Fibroblast of peridontal ligament (primary cell): Measurements from ENCODE around the gene ALG14.
"Not testable (repeated sequence)": the region's sequence is repeated elsewhere in the genome, so short reads cannot be mapped to it uniquely, and the experiment has no call there.

Experiments
- DNase-seq: peaks from one replicate; pipeline ENCODE4 v3.0.0-alpha.2; 2010; ENCODE audit errors: extremely low read depth

ALG14 gene

DNA sequence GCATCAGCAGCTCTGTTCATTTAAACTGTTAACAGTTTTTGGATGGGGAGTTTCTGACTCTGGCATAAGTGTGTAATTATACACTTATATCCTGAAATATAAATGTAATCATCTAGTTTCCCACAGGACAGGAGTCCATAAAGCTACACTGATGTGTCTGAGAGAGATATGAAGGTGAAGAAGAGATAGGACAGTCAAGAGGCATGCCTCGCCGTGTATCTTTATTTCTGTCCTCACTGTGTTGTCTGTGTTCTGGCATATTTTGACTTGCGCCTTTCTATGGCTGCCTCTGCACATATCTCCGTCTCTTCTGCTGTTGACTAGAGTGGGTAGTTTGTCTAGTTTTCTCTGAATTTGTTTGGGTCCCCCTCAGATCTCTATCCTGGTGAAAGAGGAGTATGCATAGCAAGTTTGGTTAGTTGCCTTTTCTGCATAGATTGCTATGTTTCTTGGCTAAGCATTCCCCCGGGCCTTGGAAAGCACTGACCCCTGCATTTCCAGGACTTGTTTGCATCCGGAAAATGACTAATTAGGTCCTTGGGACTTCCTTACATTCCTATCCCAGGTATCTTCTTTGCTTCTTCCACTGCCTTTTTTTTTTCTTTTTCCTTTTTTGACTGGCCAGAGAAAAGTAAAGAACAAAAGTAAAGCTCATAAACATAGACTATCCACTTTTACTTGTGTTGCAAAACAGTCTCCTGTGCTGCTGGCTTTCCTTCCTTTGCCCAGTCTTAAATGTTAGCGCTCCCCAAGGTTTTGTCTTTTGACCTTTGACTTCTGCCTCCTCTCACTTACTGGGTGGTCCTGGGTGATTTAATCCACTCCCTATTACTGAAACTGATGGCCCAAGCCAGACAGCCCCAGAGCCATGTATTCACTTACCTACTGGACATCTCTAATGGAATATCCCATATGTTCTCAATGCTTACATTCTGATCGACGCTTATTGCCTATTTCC, 118.2 kb downstream of the ALG14 start:
- DNase-seq = no peak

DNA sequence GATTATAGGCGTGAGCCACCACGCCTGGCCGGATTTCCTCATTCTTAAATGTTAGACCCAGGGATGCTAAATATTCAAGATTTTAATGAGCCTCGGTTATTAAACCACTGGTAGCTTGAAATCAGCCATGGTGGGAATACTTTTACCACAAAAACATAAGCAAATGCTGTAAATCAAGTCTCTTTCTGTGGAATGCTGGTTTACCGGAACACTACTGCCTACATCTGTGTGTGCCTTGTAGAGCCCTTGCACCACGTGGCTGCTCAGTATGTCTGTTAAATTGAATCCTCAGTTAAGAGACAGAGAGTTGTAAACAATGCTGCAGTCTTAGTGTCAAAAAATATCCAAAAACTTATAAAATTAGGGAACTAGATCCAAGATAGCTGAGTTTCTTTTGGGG, 119.0 kb downstream of the ALG14 start:
- peak; percentile 72 for DNase-seq

DNA sequence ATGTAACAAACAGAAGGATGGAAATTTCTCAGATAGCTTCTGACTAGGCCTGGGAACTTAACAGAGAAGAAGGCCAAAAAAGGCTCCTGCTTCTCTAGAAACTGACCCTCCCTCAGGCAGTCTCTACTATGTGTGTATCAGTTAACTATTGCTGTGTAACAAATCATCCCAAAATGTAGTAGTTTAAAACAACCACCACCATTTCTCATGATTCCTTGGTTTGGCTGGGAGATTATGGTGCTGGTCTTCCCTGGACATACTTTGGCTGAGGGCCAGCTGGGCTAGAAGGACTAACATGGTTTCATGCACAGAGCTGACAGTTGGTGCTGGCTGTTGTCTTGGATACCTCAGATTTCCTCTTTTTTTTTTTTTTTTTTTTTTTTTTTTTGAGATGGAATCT, 119.6 kb downstream of the ALG14 start:
- DNase-seq = no peak

- DNase-seq = no peak
Observed at GRCh38 chr1:94952539-94952938, 120.2 kb downstream of the ALG14 start.

DNA sequence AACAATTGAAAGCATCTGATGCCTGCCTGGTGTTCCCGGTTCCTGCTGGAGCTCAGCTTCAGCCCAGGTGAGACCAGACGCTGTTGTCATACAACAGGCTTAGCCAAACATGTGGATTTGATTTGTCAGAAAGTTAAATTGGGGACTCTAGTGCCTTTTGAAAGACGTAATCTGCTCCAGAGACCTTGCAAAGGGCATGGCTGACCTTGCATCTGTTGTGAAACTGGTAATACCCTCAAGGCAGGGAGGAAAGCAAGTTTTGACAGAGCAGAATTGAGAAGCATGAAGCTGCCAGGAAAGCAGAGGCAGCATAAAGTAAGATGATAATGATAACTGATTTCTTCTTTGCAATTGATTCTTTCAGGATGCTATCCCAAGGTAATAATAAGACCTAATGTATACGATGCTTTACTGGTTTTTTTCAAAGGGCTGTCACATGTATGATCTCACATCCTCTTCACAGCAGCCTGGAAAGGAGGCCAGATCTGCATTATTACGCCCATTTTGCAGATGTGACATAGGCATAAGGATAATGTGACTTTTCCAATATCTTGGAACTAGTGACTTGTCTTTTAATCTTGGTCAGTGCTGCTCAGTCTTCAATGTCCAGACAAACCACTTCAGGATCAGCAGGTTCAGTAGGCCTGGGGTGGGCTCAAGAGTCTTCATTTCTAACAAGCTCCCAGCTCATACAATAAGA, 121.1 kb downstream of the ALG14 start:
- no peak for DNase-seq

GRCh38 chr1:94951046-94951445, 121.7 kb downstream of the ALG14 start:
- peak; percentile 45 for DNase-seq

GRCh38 chr1:94949681-94950661, 122.8 kb downstream of the ALG14 start:
- DNase-seq = peak; percentile 52

DNA sequence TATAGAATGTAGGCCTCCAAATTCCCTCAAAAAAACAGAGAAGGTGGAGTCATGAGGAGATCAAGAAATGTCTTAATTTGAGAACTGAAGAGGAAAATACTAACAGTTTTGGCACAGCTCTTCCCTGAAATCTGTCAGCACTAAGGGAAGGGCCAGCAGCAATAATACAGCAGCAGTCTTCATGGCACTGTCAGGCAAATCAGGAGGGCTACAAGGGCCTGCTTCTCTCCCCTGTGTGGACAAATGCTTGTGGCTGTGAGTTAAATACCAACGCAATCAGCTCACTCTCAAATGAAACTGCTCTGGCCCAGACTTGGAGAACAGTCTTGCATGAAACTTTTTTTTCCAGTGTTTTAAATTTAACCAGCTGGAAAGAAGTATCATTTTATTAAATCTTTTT, 125.3 kb downstream of the ALG14 start:
- DNase-seq = peak; percentile 96

GRCh38 chr1:94946886-94947285, 125.9 kb downstream of the ALG14 start:
- no peak for DNase-seq

DNA sequence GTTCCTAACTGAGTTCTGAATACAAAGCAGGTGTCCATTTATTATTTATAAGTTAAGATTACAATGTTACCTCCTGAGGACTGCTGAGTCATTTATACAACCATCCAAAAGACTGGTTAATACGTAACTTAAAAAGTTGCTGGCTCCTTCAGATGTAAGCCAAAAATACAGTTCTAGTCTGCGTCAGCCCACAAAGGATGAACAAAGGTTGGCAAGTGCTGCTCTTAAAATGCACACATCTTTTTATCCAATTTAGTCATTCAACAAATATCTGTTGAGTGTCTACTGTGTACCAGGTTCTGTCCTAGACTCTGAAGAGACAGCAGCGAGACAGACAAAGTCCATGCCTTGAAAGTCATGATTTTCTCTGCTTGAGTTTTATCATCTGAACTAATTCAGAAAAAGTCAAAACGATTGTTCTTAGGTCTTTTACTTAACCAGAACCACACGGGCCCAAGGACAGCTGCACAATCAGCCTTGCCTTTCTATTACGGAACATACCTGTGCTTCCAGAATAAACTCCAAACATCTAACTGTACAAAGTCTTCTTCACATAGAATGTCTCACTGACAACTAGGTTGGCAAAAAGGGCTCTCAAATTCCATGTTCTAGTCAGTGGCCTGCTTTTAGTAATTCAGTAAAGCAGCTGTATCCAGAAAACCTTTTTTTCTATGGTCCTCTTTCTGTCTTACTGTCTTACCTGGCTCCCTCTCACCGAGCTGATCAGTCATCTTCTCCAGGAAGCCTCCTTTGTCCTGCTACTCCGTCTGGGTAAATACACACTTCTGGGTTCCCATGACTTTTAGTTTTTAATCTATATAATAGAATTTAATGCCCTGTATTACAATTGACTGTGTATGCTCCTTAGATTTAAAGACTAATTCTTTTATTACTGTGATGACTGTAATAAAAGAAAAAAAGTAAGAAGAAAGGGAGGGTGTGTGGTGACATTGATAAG, 130.3 kb downstream of the ALG14 start:
- DNase-seq = no peak

DNA sequence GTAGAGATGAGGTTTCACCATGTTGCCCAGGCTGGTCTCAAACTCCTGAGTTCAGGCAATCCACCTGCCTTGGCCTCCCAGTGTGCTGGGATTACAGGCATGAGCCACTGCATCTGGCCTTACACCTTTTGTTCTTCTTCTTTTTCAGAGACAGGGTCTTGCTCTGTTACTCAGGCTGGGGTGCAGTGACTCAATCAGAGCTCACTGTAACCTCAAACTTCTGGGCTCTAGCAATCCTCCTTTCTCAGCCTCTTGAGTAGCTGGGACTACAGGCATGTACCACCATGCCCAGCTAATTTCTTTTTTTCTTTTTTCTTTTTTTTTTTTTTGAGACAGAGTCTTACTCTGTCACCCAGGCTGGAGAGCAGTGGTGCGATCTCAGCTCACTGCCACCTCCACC, 131.3 kb downstream of the ALG14 start:
- DNase-seq = not testable (repeated sequence)

- no peak for DNase-seq
Observed at GRCh38 chr1:94940738-94941137, 132.0 kb downstream of the ALG14 start.

DNA sequence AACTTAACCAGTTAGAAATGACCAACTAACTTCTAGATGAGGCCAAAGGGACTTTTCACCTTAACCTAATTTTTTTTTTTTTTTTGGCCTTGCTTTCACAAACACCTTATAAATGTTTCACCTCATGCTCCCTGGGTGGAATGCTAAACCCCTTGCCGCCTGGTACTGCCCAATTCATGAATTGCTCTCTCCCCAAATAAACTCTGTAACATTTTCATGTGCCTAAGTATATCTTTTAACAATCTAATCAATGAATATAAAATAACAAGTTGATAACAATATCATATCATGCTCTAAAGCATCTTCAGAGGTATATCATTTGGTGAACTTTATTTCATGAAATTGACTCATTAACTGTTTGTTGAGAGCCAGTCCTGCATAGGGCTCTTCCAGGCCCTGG, 134.9 kb downstream of the ALG14 start:
- no peak for DNase-seq

DNA sequence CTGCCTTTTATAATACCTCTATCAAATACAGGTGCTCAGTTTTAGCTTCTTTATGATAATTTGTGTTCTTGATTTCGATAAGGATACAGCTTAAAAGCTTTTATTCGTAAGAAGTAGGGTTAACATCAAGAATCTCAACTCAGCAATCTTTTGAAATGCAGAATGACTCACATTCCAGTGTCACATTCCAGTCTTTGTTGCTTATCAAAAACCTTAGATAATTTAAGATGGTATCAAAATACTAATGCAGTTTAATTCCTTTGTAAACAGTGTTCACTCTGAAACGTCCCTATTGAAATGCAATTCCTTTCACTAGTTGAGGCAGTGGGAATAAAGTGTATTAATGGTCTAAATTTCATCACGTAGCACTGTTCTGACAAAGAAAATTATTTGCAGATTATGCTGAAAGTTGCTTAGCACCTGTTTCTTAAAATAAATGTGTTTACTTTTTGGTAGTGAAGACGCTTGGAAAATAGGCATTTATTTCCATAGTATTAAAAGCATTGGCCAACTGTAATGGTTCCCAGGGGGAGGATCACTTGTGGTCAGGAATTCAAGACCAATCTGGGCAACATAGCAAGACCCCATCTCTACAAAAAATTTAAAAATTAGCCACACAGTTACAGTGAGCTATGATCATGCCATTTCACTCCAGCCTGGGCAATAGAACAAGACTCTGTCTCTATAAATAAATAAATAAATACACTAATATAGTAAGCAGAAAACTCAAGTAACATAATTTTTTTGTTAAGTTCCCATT, 135.7 kb downstream of the ALG14 start:
- DNase-seq = no peak

- DNase-seq = no peak
Observed at GRCh38 chr1:94935476-94935875, 137.3 kb downstream of the ALG14 start.

DNA sequence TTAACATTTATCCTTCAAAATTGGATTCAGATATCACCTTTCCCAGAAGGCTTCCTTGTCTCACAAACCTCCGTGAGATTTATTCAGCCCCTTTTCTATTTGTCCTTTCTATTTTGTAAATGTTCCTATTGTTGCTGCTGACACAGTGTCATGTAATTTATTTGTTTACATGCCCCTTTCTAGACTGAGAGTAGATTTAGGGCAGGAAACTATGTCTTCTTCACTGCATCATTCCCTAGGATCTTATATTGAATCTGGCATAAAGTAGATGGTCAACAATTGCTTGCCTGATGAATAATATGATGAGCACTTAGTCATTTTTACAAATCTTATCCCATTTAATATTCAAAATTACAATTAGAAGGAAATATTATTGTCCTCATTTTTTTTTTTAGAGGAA, 137.7 kb downstream of the ALG14 start:
- DNase-seq = no peak

DNA sequence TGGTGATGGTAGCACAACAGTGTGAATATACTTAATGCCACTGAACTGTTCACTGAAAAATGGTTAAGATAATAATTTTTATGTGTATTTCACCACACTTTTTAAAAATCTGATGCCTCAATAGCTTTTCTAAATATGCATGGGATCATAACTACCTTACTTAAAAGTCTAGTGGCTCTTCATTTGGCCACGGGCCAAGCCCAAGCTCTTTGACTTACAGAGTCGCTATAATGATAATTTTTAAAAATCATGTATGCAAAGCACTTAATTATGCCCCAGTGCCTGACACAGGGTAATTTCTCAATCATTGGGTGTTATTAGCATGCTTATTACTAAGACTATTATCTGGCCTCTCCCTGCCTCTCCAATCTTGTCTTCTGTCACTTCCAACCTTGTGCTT, 138.2 kb downstream of the ALG14 start:
- no peak for DNase-seq

- DNase-seq = no peak
Observed at GRCh38 chr1:94931254-94931841, 141.4 kb downstream of the ALG14 start.
